ENCODE measurements around the gene HPDL.
A peak's percentile ranks its signal among the peaks of the same experiment; 100 is the strongest.
"Not testable (repeated sequence)": the region's sequence is repeated elsewhere in the genome, so short reads cannot be mapped to it uniquely, and the experiment has no call there.

Gene HPDL

DNA sequence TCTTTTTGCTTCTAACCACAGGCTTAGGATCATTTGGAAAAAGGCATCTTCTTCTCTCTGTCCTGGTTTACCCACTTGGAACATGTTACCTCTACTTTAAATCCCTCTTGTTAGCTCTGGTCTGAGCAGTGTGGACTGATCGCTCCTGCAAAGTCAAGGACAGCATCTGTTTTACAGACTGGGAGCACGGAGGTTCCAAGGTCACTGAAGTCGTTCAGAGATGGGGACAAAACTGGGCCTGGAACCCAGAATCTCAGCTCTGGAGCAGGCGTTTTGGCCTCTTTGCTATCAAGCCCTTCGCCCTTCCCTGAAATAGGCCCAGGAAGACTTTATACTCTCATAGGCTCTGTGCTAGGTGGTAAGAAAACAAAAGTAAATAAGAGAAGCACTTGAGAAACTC lies 24.8 kb downstream of the HPDL start:
- DNase-seq (ENCODE audit: low read depth), result no peak

DNA sequence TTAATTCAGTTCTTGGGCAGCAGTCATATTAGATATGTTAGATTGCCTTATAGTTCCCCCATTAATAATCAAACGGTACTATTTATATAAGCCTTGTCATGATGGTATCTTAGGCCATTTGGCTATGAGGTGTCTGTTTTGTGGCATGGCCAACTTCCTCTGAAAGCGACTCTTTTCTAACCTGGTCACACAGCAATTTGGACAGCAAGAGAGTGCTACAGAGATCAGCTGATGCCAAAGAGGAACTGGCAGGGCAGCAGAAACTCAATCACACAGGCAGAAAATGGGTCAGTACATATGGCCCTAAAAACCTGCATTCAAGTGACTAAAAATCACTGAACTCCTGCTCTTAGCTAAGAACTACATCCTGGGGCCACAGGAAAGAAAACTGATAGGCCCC lies 27.0 kb downstream of the HPDL start:
- no peak for DNase-seq (ENCODE audit: low read depth)

DNA sequence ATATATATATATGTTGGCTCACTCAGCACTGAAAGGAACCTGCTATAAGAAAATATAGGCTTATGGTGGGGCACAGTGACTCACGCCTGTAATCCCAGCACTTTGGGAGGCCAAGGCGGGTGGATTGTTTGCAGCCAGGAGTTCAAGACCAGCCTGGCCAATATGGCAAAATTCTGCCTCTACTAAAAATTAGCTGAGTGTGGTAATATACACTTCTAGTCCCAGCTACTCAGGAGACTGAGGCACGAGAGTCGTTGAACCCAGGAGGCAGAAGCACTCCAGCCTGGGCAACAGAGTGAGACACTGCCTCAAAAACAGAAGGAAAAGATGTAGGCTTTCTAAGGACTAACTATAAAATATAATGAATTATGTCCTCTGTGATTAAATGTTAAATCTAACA lies 28.1 kb downstream of the HPDL start:
- no peak for DNase-seq (ENCODE audit: low read depth)

DNA sequence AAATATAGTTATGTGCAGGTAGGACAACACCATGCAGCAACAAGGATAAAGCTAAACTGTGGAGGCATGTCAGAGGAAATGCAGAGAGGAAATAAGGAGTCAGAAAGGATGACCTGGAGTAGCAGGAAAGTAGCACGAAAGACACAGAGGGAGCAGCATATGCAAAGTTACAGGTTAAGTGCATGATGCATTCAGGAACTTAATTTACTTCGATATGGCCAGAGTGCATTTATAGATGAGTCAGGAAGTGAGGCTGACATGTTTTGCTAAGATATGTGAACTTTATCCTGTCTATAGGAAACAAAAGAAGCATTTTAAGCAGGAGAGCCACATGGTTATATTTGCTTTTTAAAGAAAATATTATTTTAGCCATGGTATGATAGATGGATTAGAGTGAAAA lies 29.0 kb downstream of the HPDL start:
- DNase-seq (ENCODE audit: low read depth), result no peak

DNA sequence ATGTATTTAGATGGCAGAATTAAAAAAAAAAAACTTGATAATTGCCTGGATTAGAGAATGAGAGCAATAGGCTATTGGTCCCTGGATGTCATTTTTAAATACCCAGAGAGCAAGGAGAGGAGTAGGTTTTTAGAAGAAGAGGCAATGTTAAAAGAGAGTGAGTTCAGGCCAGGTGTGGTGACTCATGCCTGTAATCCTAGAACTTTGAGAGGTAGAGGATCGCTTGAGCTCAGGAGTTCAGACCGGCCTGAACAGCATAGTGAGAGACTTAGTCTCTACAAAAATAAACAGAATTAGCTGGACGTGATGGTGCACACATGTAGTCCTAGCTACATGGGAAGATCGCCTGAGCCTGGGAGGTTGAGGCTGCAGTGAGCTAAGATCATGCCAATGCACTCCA lies 29.5 kb downstream of the HPDL start:
- no peak for DNase-seq (ENCODE audit: low read depth)

DNA sequence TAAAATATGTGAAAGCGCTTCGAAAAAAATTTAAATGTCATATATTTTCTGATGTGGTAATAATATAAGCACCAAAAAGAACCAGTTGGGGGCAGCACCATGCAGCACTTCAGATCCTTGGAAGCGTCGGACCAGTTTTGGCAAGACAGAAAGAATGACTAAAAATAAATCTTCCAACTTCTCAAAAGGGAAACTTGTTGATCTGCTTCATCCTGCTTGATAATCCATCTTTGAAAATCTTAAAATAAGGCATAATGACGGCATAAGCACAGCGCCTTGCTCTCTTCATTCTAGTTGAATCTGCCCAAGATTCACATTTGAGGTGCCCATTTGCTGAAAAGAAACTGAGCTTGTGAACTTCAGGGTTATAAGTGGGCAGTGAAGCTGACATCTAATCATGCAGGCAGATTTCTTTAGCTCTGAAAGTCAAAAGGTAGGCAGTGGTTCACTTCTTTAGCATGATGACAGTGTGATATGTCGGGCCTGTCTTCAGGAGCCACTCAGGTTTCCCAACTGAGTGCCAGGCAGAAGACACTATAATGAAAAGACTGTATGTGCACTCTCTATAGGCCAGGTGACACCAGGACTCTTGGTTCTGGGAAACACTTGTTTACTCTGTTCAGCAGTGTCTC lies 33.3 kb downstream of the HPDL start:
- peak; percentile 27 for DNase-seq (ENCODE audit: low read depth)

DNA sequence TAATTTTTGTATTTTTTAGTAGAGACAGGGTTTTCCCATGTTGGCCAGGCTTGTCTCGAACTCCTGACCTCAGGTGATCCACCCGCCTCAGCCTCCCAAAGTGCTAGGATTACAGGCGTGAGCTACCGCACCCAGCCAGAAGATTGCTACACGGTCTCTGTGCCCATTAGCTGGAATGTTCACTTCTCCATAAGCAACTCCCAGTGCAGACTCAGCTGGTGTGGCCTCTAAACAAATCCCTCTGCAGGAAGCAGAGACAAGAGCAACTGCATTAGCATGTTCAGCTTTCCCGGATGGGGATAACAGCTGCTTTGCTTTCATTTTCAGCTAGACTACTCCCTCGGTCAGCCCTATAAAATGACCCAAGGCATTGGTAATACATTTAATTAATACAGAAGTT lies 34.3 kb downstream of the HPDL start:
- DNase-seq (ENCODE audit: low read depth), result not testable (repeated sequence)

DNA sequence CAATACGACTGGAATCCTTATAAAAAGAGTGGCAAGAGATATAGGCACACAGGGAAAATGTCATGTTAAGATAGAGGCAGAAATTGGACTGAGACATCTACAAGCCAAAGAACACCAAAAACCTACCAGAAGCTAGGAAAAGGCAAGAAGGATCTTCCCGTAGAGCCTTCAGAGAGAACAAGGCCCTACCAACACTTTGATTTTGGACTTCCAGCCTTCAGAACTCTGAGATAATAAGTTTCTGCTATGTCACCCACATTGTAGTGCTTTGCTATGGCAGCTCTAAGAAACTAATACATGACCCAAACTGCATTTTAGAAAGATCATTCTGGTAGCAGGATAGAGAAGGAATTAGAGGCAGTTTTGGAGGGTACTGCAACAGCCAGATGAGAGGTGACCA lies 37.6 kb downstream of the HPDL start:
- DNase-seq (ENCODE audit: low read depth), result no peak

DNA sequence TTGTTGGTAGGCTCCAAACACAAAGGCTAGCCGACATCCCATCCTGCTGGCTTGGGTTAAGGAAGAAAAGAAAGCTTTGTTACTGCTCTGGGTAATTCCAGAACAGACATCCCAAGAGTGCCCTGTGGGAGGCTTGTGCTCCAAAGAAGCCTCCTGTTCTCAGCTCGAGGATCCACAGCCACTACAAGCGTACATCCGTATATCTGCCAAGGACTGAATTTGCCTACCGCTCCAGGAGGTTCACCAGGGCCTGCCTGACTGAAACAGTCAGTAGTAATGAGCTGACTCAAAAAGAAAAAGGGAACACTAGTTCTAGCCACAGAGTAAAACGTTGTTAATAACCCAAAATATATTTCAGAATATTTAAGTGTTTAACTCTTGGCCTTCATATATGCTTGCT lies 38.4 kb downstream of the HPDL start:
- no peak for DNase-seq (ENCODE audit: low read depth)

DNA sequence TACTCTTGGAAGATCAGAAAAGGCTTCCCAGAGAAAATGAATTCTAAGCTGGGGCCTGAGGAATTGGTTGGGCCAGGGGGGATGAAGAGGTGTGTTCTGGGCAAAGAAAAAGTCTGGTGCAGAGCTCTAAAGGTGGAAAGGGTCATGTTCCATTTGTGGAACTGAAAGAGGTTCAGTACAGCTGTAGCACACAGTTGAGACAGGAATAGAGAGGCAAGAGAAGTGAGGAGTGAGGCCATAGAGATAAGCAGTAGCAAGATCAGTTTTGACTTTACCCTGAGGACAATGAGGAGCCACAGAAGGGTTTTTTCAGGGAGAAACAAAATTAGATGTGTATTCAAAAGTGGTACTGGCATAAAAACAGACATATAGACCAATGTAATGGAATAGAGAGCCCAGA lies 43.9 kb downstream of the HPDL start:
- no peak for DNase-seq (ENCODE audit: low read depth)

DNA sequence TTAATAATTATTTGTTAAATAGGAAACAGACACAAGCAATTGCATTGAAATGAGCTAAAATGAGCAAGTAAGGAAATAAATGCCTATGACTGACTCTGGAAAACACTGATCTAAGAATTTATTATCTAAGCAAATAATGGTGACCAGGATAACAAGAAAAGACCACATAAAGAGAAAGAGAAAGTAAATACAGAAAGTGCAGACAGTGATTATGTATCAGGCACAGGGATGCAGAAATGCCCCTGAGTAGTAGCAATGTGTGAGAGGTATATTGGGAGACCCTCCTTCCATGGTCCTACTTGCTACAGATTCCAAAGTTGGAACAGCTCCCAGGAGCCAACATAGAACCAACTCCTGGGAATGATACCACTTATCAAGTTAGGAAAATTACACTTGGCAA lies 46.9 kb downstream of the HPDL start:
- DNase-seq (ENCODE audit: low read depth), result no peak

DNA sequence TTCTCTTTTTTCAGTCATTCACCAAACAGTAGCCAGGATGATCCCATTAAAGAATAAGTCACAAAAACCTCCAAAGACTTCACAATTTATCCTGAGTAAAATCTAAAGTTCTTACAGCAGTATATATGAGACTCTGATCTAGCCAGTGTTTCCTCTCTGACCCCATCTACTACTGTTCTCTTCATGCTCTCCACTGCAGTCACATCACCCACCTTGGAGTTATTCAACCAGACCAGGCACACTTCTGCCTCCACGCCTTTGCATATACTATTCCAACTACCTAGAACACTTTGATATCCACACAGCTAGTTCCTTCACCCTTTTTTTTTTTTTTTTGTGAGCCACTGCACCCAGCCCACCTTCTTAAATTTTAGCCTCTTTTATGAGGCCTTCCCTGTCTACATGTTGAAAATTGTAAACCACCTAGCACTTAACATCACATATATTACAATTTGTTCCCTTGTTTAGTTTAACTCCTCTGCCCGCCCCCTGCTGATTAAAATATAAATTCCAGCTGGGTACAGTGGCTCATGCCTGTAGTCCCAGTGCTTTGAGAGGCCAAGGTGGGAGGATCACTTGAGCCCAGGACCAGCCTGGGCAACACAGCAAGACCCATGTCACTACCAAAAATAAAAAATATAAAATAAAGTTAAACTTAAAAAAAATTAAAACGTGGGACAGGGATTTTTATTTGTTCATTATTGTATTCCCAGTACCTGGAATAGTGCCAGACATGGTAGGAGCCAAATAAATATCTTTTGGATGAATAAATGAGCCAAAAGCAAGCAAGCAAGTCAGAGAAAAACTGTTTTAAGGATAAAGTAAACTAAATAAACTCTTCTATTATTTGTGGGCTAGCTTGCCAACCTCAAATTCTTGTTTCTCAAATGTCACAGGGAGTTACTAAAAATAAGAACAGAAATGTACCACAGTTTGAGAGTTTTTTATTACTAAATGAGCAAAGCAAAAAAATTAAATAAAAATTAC lies 48.7 kb downstream of the HPDL start:
- DNase-seq (ENCODE audit: low read depth), result no peak

DNA sequence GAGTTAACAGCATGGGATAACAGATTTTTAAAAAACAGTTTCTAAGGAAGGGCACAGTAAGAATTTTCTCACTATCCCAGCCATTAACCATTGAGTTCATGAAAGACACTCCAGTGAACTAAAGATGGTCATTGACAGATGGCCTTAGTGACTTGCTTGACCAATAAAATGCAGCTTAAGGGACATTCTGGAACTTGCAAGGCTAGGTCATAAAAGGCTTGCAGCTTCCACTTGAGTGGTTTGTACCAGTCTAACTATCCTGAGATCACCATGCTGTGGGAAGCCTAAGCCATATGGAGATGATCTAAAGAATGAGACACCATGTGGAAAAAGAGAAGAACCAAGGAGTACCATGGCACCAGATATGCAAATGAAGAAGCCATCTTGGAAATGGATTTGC lies 51.5 kb downstream of the HPDL start:
- no peak for DNase-seq (ENCODE audit: low read depth)
